Pons (tissue), 1 donor: ENCODE measurements around the gene MAP6.

ENCODE experiments used
- DNase-seq: peaks from one replicate; pipeline ENCODE4 v3.0.0-alpha.2; 2016; ENCODE audit warnings: low spot score

Gene MAP6

DNA sequence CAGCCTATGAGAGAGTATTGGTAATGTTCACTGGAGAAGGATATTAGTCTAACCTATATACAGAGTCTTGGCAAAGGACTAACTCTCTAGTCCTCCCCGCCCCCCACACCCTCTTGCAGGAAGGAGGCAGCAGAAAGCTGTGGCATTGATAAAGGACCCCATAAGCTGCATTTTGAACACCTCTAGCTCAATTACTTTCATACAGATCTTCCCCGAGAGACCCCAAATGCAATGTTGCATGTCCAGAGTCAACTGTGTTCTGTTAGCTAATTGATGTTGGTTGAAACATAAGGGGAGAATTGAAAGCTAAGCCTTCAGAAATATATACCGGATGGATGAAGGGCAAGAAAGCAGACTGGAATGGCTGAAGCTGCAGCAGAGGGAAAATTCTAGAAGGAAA, 2.8 kb downstream of the MAP6 start:
- DNase-seq, result no peak

- DNase-seq, result no peak
Measured at GRCh38 chr11:75665126-75665525, 3.7 kb downstream of the MAP6 start.

DNA sequence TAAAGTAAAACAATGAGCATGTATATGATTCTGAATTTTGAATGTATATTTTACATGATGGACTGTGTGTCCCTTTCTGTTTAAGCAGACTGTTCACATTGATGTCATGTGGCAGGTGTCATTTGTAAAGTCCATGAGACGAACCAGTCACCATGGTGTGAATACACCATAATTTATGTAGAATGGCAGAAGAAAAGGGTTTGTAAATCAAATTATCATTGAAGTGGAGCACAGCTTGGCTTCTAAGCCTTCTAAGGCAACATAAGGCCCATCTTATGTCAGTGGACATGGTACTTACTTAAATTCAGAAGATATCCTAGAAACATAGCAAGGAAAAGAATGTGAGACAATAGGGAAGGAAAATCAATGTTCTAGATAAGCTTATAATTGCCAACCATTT, 4.4 kb downstream of the MAP6 start:
- no peak for DNase-seq

GRCh38 chr11:75663808-75664207, 5.0 kb downstream of the MAP6 start:
- no peak for DNase-seq

GRCh38 chr11:75659836-75660235, 9.0 kb downstream of the MAP6 start:
- no peak for DNase-seq

- peak; percentile 46 for DNase-seq
Measured at GRCh38 chr11:75656044-75656727, 12.7 kb downstream of the MAP6 start.

GRCh38 chr11:75655605-75656004, 13.2 kb downstream of the MAP6 start:
- no peak for DNase-seq

GRCh38 chr11:75654314-75654713, 14.5 kb downstream of the MAP6 start:
- DNase-seq, result no peak

DNA sequence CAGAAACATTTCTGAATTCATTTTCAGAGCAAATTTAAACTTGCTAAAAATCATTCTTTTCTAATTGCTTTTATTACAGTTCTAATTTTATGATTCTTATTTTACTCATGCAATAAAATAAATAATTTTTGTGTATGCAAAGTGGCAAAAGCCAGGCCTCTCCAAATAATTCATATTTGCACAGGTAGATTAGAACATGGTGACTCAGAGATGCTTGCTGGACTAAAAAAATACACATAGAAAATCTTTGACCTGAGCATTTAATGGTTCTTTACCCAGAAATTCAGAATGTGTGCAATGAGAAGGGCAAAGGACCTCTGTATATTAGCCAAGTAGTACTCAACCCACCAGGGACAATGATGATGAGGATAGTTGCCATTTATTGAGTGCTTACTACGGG, 15.3 kb downstream of the MAP6 start:
- no peak for DNase-seq

- DNase-seq, result no peak
Measured at GRCh38 chr11:75652936-75653335, 15.9 kb downstream of the MAP6 start.

DNA sequence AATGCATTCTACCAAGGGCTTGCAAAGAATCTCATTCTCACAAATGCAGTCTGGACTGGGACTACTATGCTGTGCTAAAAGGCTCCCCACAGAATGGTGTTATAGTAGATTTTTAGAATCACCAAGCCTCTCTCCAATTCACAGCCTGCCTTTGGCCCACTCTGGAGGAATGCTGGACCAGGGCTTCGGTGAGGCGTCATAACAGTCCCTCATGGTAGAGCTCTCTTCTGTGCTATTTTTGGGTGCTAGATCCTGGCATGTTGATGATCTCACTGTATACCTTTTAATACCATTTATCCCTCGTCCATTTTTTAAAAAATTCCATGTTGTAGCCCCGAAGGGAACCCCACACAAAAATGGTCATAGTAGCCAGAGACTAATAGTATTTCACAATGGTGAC, 17.6 kb downstream of the MAP6 start:
- DNase-seq, result no peak

- no peak for DNase-seq
Measured at GRCh38 chr11:75650167-75650723, 18.6 kb downstream of the MAP6 start.

GRCh38 chr11:75644946-75645345, 23.9 kb downstream of the MAP6 start:
- no peak for DNase-seq

DNA sequence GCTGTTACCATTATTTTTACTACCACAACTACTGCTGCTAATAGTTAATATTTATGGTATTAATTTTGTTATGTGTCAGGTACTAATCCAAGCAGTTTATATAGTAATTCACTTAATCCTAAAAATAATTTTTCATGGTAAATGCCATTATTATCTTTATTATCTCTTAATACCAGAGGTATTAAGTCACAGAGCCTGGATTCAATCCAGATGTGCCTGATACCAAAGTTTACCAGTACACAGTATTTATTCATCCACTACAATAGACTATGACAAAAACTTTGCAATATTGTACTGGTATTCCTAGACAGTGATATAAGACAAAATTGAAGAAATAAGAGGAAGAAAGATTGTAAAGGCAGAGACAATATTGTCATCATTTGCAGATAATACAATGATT, 24.5 kb downstream of the MAP6 start:
- no peak for DNase-seq

DNA sequence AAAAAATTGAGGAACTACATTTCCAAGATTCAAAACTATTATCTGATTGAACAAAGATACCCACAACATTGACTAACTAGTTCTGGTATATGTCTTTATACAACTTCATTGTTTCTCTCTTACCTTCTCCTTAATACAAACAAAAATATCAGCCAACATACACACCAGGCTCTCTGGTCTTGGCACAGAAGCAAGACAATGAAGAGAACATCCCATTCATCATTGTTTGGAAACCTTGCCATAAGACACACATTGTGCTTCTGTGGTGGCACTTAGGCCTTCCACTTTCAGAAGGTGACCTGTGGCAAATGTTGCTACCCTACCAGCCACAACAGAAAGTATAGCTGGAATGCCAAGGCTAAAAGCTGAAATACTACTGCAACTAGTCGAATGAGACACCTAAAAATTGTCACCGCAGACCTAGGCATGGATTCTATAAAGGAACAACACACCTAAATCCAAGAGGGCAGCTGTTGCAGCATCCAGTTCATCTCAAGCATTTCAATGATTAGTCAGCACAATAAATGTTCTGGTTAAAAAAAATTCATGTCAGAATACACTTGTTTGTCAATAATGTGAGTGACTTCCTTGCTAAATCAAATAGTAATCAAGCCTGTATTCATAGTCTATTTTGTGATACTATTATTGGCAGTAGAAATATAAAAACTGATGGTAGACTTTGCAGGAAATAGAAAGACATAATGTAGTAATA, 26.3 kb downstream of the MAP6 start:
- peak; percentile 36 for DNase-seq

GRCh38 chr11:75639762-75640181, 29.1 kb downstream of the MAP6 start:
- DNase-seq, result peak; percentile 93

- DNase-seq, result no peak
Measured at GRCh38 chr11:75637998-75638397, 30.8 kb downstream of the MAP6 start.

GRCh38 chr11:75635066-75635862, 33.6 kb downstream of the MAP6 start:
- no peak for DNase-seq

- no peak for DNase-seq
Measured at GRCh38 chr11:75633409-75634066, 35.3 kb downstream of the MAP6 start.

DNA sequence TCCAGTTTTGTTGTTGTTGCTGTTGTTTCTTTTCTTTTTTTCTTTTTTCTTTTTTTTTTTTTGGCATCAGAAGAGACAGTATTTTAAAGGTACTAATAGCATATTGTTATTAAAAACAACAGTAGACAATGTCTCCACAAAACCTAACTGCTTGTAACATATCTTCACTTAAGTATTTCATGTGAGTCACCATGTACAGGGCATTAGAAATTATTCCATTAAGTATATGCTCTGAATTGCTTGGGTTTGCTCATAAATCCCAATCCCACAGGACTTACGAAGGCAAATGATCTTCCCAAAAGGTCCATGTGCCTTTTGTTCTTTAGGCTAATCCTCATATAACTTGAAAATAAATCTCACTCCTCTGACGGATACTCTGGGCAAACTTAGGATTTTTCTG, 35.9 kb downstream of the MAP6 start:
- DNase-seq, result no peak

GRCh38 chr11:75632450-75632849, 36.4 kb downstream of the MAP6 start:
- no peak for DNase-seq

DNA sequence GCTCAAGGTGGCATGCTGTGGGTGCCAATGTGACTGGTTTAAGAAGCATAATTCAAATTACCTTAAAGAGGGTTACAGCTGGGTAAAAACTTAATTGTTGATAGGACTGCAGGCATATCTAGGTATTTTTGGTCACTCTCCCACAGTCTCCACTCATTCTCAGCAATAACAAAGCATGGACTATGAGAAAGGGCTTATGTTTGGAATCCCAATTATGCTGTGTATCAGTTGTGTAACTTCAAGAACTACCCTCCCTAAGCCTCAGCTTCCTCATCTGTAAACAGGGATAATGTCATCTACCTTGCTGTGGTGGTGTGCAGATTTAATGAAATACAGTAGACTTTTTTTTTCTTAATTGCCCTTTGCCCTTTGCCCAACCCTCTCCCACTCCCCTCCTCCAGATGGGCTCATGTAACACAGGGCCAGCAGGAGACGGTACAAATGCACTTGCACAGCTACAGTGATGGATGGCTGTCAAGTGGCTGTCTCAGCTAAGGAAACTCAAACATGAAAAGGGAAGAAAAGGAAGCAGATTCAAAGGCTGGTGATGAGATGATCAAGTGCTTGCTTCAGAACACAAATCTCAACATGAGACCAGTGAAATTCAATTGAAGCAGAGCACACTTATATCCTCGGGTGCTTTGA, 37.6 kb downstream of the MAP6 start:
- DNase-seq, result no peak
